ENCODE results near the gene COX8A.

Gene COX8A

GRCh38 chr11:64001484-64002420 lies 27.3 kb downstream of the COX8A start:
- DNase-seq (ENCODE audit: low read depth in 3 of 3, low spot score in 1 of 3) = no peak

GRCh38 chr11:64003807-64004589 lies 29.6 kb downstream of the COX8A start:
- DNase-seq (ENCODE audit: low read depth in 3 of 3, low spot score in 1 of 3) = no peak

GRCh38 chr11:64004590-64004984 lies 30.2 kb downstream of the COX8A start:
- no peak for DNase-seq (ENCODE audit: low read depth in 3 of 3, low spot score in 1 of 3)

GRCh38 chr11:64005691-64006090 lies 31.3 kb downstream of the COX8A start:
- no peak for DNase-seq (ENCODE audit: low read depth in 3 of 3, low spot score in 1 of 3)

GRCh38 chr11:64006398-64006797 lies 32.0 kb downstream of the COX8A start:
- no peak for DNase-seq (ENCODE audit: low read depth in 3 of 3, low spot score in 1 of 3)

GRCh38 chr11:64007160-64007628 lies 32.8 kb downstream of the COX8A start:
- no peak for DNase-seq (ENCODE audit: low read depth in 3 of 3, low spot score in 1 of 3)

GRCh38 chr11:64007629-64008282 lies 33.3 kb downstream of the COX8A start:
- DNase-seq (ENCODE audit: low read depth in 3 of 3, low spot score in 1 of 3) = no peak

- DNase-seq (ENCODE audit: low read depth in 3 of 3, low spot score in 1 of 3) = no peak
Observed at GRCh38 chr11:64008283-64008913, 34.0 kb downstream of the COX8A start.

- no peak for DNase-seq (ENCODE audit: low read depth in 3 of 3, low spot score in 1 of 3)
Observed at GRCh38 chr11:64008914-64009633, 34.7 kb downstream of the COX8A start.

- no peak for DNase-seq (ENCODE audit: low read depth in 3 of 3, low spot score in 1 of 3)
Observed at GRCh38 chr11:64009710-64010109, 35.3 kb downstream of the COX8A start.

- no peak for DNase-seq (ENCODE audit: low read depth in 3 of 3, low spot score in 1 of 3)
Observed at GRCh38 chr11:64010783-64011182, 36.4 kb downstream of the COX8A start.

- no peak for DNase-seq (ENCODE audit: low read depth in 3 of 3, low spot score in 1 of 3)
Observed at GRCh38 chr11:64011371-64011770, 37.0 kb downstream of the COX8A start.

GRCh38 chr11:64013141-64013896 lies 38.9 kb downstream of the COX8A start:
- no peak for DNase-seq (ENCODE audit: low read depth in 3 of 3, low spot score in 1 of 3)

- no peak for DNase-seq (ENCODE audit: low read depth in 3 of 3, low spot score in 1 of 3)
Observed at GRCh38 chr11:64014356-64014755, 39.9 kb downstream of the COX8A start.

- DNase-seq (ENCODE audit: low read depth in 3 of 3, low spot score in 1 of 3) = no peak
Observed at GRCh38 chr11:64015510-64015909, 41.1 kb downstream of the COX8A start.

GRCh38 chr11:64015935-64016845 lies 41.8 kb downstream of the COX8A start:
- no peak for DNase-seq (ENCODE audit: low read depth in 3 of 3, low spot score in 1 of 3)

GRCh38 chr11:64017945-64018224 lies 43.5 kb downstream of the COX8A start:
- no peak for DNase-seq (ENCODE audit: low read depth in 3 of 3, low spot score in 1 of 3)

GRCh38 chr11:64018310-64018709 lies 43.9 kb downstream of the COX8A start:
- DNase-seq (ENCODE audit: low read depth in 3 of 3, low spot score in 1 of 3) = no peak
